Keratinocyte (primary cell): ENCODE results near the gene TRPM3. TPM values are rescaled to one million over a fixed set of nuclear protein-coding genes. Genes with fewer than 3 reads are reported as not detected.

Source experiments
- DNase-seq: peaks from one replicate; pipeline ENCODE4 v3.0.0-alpha.2; 2011; ENCODE audit warnings: low read depth, missing footprints, low spot score
- FAIRE-seq: peaks from 2 replicates; lab custom pipeline; 2011; peaks lifted over from hg19 to GRCh38; lab: Jason Lieb, UNC
- H2AFZ ChIP-seq: 2 replicates; pipeline ENCODE4 v1.6.0; 2012; ENCODE audit warnings: low read length, control low read depth, inconsistent platforms; ENCODE audit not compliant: control insufficient read depth
- H3K27ac ChIP-seq: 2 replicates; pipeline ENCODE4 v1.5.1; 2011; ENCODE audit warnings: low read length; ENCODE audit not compliant: control insufficient read depth, insufficient read depth
- H3K27me3 ChIP-seq: 3 replicates; pipeline ENCODE4 v1.6.0; 2011; ENCODE audit warnings: low read length; ENCODE audit not compliant: control insufficient read depth, insufficient read depth; ENCODE audit errors: extremely low read depth
- H3K36me3 ChIP-seq, 2 experiments: 2 replicates in 1 of 2; 3 replicates in 1 of 2; pipeline ENCODE4 v1.5.1; 2011; ENCODE audit warnings: low read length in 2 of 2, mild to moderate bottlenecking in 1 of 2; ENCODE audit not compliant: control insufficient read depth in 2 of 2, insufficient read depth in 2 of 2; ENCODE audit errors: extremely low read depth in 1 of 2
- H3K4me1 ChIP-seq: 3 replicates; pipeline ENCODE4 v1.5.1; 2011; ENCODE audit warnings: low read length; ENCODE audit not compliant: control insufficient read depth, insufficient read depth; ENCODE audit errors: extremely low read depth
- H3K4me2 ChIP-seq: 3 replicates; pipeline ENCODE4 v1.6.0; 2011; ENCODE audit warnings: low read depth, low read length; ENCODE audit not compliant: control insufficient read depth, insufficient read depth; ENCODE audit errors: extremely low read depth
- H3K4me3 ChIP-seq, 3 experiments: fragments of 200-600 bp in 1 of 3; sonication (generic) in 1 of 3; 2 replicates in 2 of 3; 3 replicates in 1 of 3; pipeline ENCODE4 v1.5.1; 2011 to 2016; ENCODE audit warnings: low read length in 3 of 3, mild to moderate bottlenecking in 3 of 3, control low read depth in 2 of 3, inconsistent platforms in 1 of 3, low read depth in 1 of 3, mixed read lengths in 1 of 3, mixed run types in 1 of 3, moderate library complexity in 1 of 3; ENCODE audit not compliant: control insufficient read depth in 2 of 3, insufficient read depth in 2 of 3; ENCODE audit errors: extremely low read depth in 1 of 3
- H3K79me2 ChIP-seq: 2 replicates; pipeline ENCODE4 v1.6.0; 2012; ENCODE audit warnings: low read length; ENCODE audit not compliant: control insufficient read depth, insufficient read depth
- H3K9ac ChIP-seq: 3 replicates; pipeline ENCODE4 v1.6.0; 2011; ENCODE audit warnings: low read length; ENCODE audit not compliant: control insufficient read depth, insufficient read depth; ENCODE audit errors: extremely low read depth
- H3K9me1 ChIP-seq: 3 replicates; pipeline ENCODE4 v1.6.0; 2011; ENCODE audit warnings: low read length; ENCODE audit not compliant: control insufficient read depth, insufficient read depth; ENCODE audit errors: extremely low read depth
- H3K9me3 ChIP-seq: 2 replicates; pipeline ENCODE4 v1.5.1; 2012; ENCODE audit warnings: low read depth, low read length; ENCODE audit not compliant: control insufficient read depth
- H4K20me1 ChIP-seq: 3 replicates; pipeline ENCODE4 v1.6.0; 2011; ENCODE audit warnings: low read length; ENCODE audit not compliant: control insufficient read depth, insufficient read depth; ENCODE audit errors: extremely low read depth
- CTCF ChIP-seq, 3 experiments: IDR thresholded peaks in 1 of 3; conservative IDR thresholded peaks in 1 of 3; optimal IDR thresholded peaks in 1 of 3; 2 replicates in 2 of 3; 3 replicates in 1 of 3; pipeline versions ENCODE3 to v1.5.1; 2011; ENCODE audit warnings: low read length in 3 of 3, mild to moderate bottlenecking in 3 of 3, moderate library complexity in 2 of 3, control low read depth in 1 of 3, inconsistent platforms in 1 of 3; ENCODE audit not compliant: insufficient read depth in 2 of 3; ENCODE audit errors: extremely low read depth in 1 of 3
- EZH2 ChIP-seq: IDR thresholded peaks from one replicate; pipeline ENCODE4 v1.6.1; 2012; ENCODE audit warnings: inconsistent platforms, mild to moderate bottlenecking, low read length, moderate library complexity
- dilution Hi-C: fragments of 300-500 bp; cut with MboI; formaldehyde crosslinking; loops from one replicate; pipeline ENCODE4 v1.7.0; 2020; ENCODE audit warnings: low sequenced_read_pairs; ENCODE audit not compliant: extremely low pct_ligation_motif_present
- polyA plus RNA-seq, 5 experiments: library from polyadenylated mRNA; depleted of rRNA in 3 of 5; stranded (reverse) in 3 of 5; stranded (forward) in 1 of 5; unstranded in 1 of 5; fragments of >200 nt; gene quantifications; 1 replicate in 1 of 5; 2 replicates in 3 of 5; 3 replicates in 1 of 5; pipeline versions ENCODE4 v1.2.1 to v1.2.3, GENCODE V29; 2011 to 2012; ENCODE audit warnings: missing spikeins in 2 of 5, low read depth in 1 of 5, low replicate concordance in 1 of 5

The TRPM3 gene
- polyA plus RNA-seq, 1 donor (not counting 4 experiments of a cell fraction or from before 2014, with no cell fraction given): 0.03 TPM

GRCh38 chr9:71001780-71002386 is 119.5 kb downstream of the TRPM3 start:
- Histone ChIP-seq H3K4me1 (no peaks in the 10 kb centered on the region), H3K27ac (no peak overlapping the region), H3K9me3 (no peaks in the 10 kb centered on the region), H3K4me3 (no peak overlapping the region), H3K27me3 (peaks cover 3% of the 10 kb centered on the region), H2AFZ (no peak overlapping the region), H4K20me1 (no peaks in the 10 kb centered on the region), H3K36me3 (no peaks in the 10 kb centered on the region), H3K79me2 (no peaks in the 10 kb centered on the region), H3K9me1 (no peaks in the 10 kb centered on the region), H3K4me2 (no peak overlapping the region), H3K9ac (no peak overlapping the region)
- dilution Hi-C loops: no loop called here
- FAIRE-seq (peak; percentile 94), DNase-seq (no peak)
- TF ChIP-seq CTCF (optimal IDR thresholded peaks at IDR 0.05 in 1 of 3, IDR thresholded peaks at IDR 0.05 in 1 of 3, conservative IDR thresholded peaks at IDR 0.05 in 1 of 3; ENCODE audit: extremely low read depth in 1 of 3, insufficient read depth in 2 of 3, low read length in 3 of 3) (peak; percentile 69 to 84 (median 74)), EZH2 (no peak)

DNA sequence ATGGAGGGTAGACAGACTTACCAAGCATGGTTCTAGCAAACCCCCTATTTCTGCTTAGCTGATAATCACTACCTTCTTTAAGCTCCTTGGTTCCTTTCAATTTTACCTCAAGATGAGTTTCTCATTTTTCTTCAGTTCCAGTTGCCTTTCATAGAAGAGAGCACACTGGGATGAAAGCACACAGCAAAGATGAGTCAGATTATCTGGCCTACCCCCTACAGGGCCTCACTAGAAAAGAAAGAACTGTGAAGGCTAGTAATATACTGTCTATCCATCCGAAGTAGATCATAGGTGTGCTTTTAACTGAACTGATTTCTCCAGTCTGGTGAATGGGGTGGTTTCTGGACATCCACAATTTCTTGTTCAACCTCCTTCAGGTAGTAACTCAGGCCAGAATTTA is 122.5 kb downstream of the TRPM3 start:
- FAIRE-seq: no peak
- Histone ChIP-seq H3K27ac (no peak overlapping the region), H4K20me1 (no peaks in the 10 kb centered on the region), H3K79me2 (no peaks in the 10 kb centered on the region), H3K4me3 (no peak overlapping the region), H3K36me3 (no peaks in the 10 kb centered on the region), H2AFZ (no peak overlapping the region), H3K9me1 (no peaks in the 10 kb centered on the region), H3K4me1 (no peaks in the 10 kb centered on the region), H3K4me2 (no peak overlapping the region), H3K9ac (no peak overlapping the region), H3K9me3 (no peaks in the 10 kb centered on the region), H3K27me3 (peaks cover 2% of the 10 kb centered on the region)
- no peak for DNase-seq
- dilution Hi-C loops: no loop called here
- no peak for TF ChIP-seq CTCF (optimal IDR thresholded peaks at IDR 0.05 in 1 of 3, IDR thresholded peaks at IDR 0.05 in 1 of 3, conservative IDR thresholded peaks at IDR 0.05 in 1 of 3; ENCODE audit: extremely low read depth in 1 of 3, insufficient read depth in 2 of 3, low read length in 3 of 3)
- TF ChIP-seq EZH2: no peak
